Measurements from ENCODE around the gene CELSR2.

The CELSR2 gene

GRCh38 chr1:109249654-109250401 is 489 bp downstream of the CELSR2 start:
- H3K27ac ChIP-seq (ENCODE audit: extremely low read depth, low read depth, low read length): peak overlapping the region; percentile 65; the same call in 1 of the 2 replicates
- peak overlapping the region; percentile 45 for H3K4me3 ChIP-seq (ENCODE audit: low read depth, low read length)
- no peaks in the 10 kb centered on the region for H3K9me3 ChIP-seq (ENCODE audit: control insufficient read depth, insufficient read depth, low read depth, low read length)
- peaks cover 0 to 28% of the 10 kb centered on the region in 2 experiments; a peak in 1 of 3 replicates for H3K36me3 ChIP-seq (ENCODE audit: control insufficient read depth in 2 of 2, insufficient read depth in 1 of 2, low read length in 2 of 2)
- ChIA-PET CTCF (interaction anchor here (0.7 to 1.1 kb wide), 3 partner anchors 10 to 288 kb away, joined by 3 to 4 read pairs (median 3); no protein-coding TSS in a partner anchor), POLR2A (interaction anchor here (1.0 to 2.7 kb wide), 7 partner anchors 10 to 150 kb away, joined by 3 to 12 read pairs (median 4); partner anchors contain the start of genes PSRC1 and SORT1)
- TF ChIP-seq GLIS2 (tag by site-specific recombination; IDR thresholded peaks at IDR 0.05) (peak; percentile 66; the same call in 1 of the 2 replicates), HOXC10 (CRISPR knock-in tag; IDR thresholded peaks at IDR 0.05) (no peak), ZNF580 (tag by site-specific recombination; IDR thresholded peaks at IDR 0.05) (no peak), ZNF48 (tag by site-specific recombination; IDR thresholded peaks at IDR 0.05) (no peak), ZNF335 (tag by site-specific recombination; conservative IDR thresholded peaks at IDR 0.05) (0 out of 2 replicates have a peak, but pooled peaks have one; percentile 41), ZNF626 (tag by site-specific recombination; IDR thresholded peaks at IDR 0.05) (no peak), ZNF391 (tag by site-specific recombination; IDR thresholded peaks at IDR 0.05; ENCODE audit: borderline replicate concordance, low read depth) (no peak), ZNF747 (tag by site-specific recombination; IDR thresholded peaks at IDR 0.05) (no peak), KLF1 (tag by site-specific recombination; IDR thresholded peaks at IDR 0.05) (no peak), ZNF423 (tag by site-specific recombination; IDR thresholded peaks at IDR 0.05) (no peak), ZBTB20 (tag by site-specific recombination; IDR thresholded peaks at IDR 0.05) (peak; percentile 61; the same call in 1 of the 2 replicates), ZNF341 (tag by site-specific recombination; IDR thresholded peaks at IDR 0.05; ENCODE audit: low read depth) (0 out of 2 replicates have a peak, but pooled peaks have one; percentile 13), ZNF560 (tag by site-specific recombination; IDR thresholded peaks at IDR 0.05; ENCODE audit: borderline replicate concordance) (peak; percentile 97)
- peaks cover 5% of the 10 kb centered on the region; the same call in 1 of the 2 replicates for H3K4me1 ChIP-seq (ENCODE audit: control insufficient read depth, insufficient read depth, low read length)

GRCh38 chr1:109250454-109251276 is 1.3 kb downstream of the CELSR2 start:
- no peak overlapping the region for H3K4me3 ChIP-seq (ENCODE audit: low read depth, low read length)
- ChIA-PET CTCF (interaction anchor here (0.7 kb wide), 1 partner anchor 287 kb away, joined by 3 read pairs; no protein-coding TSS in a partner anchor), POLR2A (interaction anchor here (1.2 to 2.7 kb wide), 5 partner anchors 11 to 147 kb away, joined by 3 to 12 read pairs (median 4); partner anchors contain the start of gene SORT1)
- H3K9me3 ChIP-seq (ENCODE audit: control insufficient read depth, insufficient read depth, low read depth, low read length): no peaks in the 10 kb centered on the region
- H3K36me3 ChIP-seq (ENCODE audit: control insufficient read depth in 2 of 2, insufficient read depth in 1 of 2, low read length in 2 of 2): peaks cover 0 to 32% of the 10 kb centered on the region in 2 experiments; a peak in 1 of 3 replicates
- H3K27ac ChIP-seq (ENCODE audit: extremely low read depth, low read depth, low read length): no peak overlapping the region
- TF ChIP-seq HIC1 (tag by site-specific recombination; IDR thresholded peaks at IDR 0.05) (0 out of 2 replicates have a peak, but pooled peaks have one; percentile 39), ZNF423 (tag by site-specific recombination; IDR thresholded peaks at IDR 0.05) (no peak), ZNF610 (tag by site-specific recombination; IDR thresholded peaks at IDR 0.05; ENCODE audit: borderline replicate concordance) (no peak), ZBTB20 (tag by site-specific recombination; IDR thresholded peaks at IDR 0.05) (0 out of 2 replicates have a peak, but pooled peaks have one; percentile 6)
- peaks cover 5% of the 10 kb centered on the region; the same call in 1 of the 2 replicates for H3K4me1 ChIP-seq (ENCODE audit: control insufficient read depth, insufficient read depth, low read length)
